Measurements from ENCODE around the gene FAM78A.
A peak's percentile ranks its signal among the peaks of the same experiment; 100 is the strongest.

The FAM78A gene

DNA sequence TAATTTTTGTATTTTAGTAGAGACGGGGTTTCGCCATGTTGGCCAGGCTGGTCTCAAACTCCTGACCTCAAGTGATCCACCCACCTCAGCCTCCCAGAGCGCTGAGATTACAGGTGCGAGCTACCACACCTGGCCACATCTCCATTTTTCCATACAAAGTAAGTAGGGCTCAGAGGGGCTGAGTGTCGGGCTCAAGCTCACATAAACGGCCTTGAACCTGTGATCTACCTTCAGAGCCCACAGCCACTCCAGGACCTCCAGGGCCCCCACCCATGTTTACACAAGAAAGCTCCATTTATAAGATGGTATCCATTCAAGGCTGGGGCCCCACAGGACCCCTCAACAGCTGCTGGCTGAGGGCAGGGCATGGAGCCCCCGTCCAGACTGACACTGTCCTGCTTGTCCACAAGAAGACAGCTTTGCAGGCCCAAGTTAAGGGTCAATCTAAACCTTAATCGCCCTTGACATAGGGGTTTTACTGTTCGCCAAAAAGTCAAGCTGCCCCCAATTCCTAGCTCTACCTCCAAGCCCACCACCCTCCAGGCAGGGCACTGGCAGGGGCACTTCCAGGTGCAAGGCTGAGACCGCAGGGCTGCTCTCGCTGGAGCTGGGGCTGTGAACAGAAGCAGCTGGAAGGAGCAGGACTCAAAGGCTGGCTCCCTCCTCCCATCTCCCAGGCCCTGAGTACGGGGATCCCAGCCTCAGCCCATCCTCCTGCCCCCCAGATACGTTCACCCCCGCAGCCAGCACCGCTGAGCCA, 18.9 kb downstream of the FAM78A start:
- Histone ChIP-seq H3F3A (ENCODE audit: low read depth) (peaks cover 11% of the 10 kb centered on the region; the same call in 1 of the 2 replicates), H4K20me1 (ENCODE audit: insufficient read depth, low read length, poor library complexity, severe bottlenecking) (no peaks in the 10 kb centered on the region), H3K9me2 (replicated peaks; ENCODE audit: low read depth, low read length) (no peaks in the 10 kb centered on the region), H3K4me1 (ENCODE audit: insufficient read depth, low read length, poor library complexity, severe bottlenecking) (peaks cover 50% of the 10 kb centered on the region), H3K9me3 (ENCODE audit: insufficient read depth, low read depth, low read length) (no peaks in the 10 kb centered on the region), H3K9ac (ENCODE audit: low read depth, low read length, poor library complexity, severe bottlenecking) (peak overlapping the region; percentile 85), H3K27me3 (ENCODE audit: insufficient read depth, low read length, poor library complexity, severe bottlenecking) (no peaks in the 10 kb centered on the region), H3K36me3 (ENCODE audit: insufficient read depth, low read length) (peaks cover 36% of the 10 kb centered on the region; the same call in 1 of the 2 replicates), H3K4me3 (ENCODE audit: low read length, poor library complexity, severe bottlenecking) (peak overlapping the region; percentile 73), H2AFZ (ENCODE audit: low read length) (no peak overlapping the region), H3K79me2 (ENCODE audit: insufficient read depth, low read length) (peaks cover 9% of the 10 kb centered on the region), H3K4me2 (ENCODE audit: low read depth, low read length, poor library complexity, severe bottlenecking) (peak overlapping the region; percentile 92)
- TF ChIP-seq, protein P1, sequence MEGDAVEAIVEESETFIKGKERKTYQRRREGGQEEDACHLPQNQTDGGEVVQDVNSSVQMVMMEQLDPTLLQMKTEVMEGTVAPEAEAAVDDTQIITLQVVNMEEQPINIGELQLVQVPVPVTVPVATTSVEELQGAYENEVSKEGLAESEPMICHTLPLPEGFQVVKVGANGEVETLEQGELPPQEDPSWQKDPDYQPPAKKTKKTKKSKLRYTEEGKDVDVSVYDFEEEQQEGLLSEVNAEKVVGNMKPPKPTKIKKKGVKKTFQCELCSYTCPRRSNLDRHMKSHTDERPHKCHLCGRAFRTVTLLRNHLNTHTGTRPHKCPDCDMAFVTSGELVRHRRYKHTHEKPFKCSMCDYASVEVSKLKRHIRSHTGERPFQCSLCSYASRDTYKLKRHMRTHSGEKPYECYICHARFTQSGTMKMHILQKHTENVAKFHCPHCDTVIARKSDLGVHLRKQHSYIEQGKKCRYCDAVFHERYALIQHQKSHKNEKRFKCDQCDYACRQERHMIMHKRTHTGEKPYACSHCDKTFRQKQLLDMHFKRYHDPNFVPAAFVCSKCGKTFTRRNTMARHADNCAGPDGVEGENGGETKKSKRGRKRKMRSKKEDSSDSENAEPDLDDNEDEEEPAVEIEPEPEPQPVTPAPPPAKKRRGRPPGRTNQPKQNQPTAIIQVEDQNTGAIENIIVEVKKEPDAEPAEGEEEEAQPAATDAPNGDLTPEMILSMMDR (conservative IDR thresholded peaks at IDR 0.05; ENCODE audit: low read length): no peak
- TF ChIP-seq EZH2phosphoT487 (IDR thresholded peaks at IDR 0.05; ENCODE audit: borderline replicate concordance): no peak

- peak overlapping the region; percentile 92 for H3K4me2 ChIP-seq (ENCODE audit: low read depth, low read length, poor library complexity, severe bottlenecking)
Measured at GRCh38 chr9:131255676-131256197, 20.6 kb downstream of the FAM78A start.

DNA sequence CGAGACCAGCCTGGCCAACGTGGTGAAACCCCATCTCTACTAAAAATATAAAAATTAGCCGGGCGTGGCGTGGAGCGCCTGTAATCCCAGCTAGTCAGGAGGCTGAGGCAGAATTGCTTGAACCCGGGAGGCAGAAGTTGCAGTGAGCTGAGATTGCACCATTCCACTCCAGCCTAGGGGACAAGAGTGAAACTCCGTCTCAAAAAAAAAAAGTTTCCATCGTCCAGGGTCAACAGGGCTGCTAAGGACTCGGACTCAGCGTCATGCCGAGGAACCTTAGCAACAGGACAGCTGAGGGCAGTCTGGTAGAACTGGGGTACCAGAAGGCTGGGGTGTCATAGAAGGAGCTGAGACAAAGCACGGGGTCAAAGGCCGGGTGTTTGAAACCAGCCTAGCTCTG, 21.7 kb downstream of the FAM78A start:
- Histone ChIP-seq H3K4me2 (ENCODE audit: low read depth, low read length, poor library complexity, severe bottlenecking) (no peak overlapping the region), H3K4me1 (ENCODE audit: insufficient read depth, low read length, poor library complexity, severe bottlenecking) (peaks cover 59% of the 10 kb centered on the region), H3F3A (ENCODE audit: low read depth) (peaks cover 11% of the 10 kb centered on the region; the same call in 1 of the 2 replicates), H3K9me2 (replicated peaks; ENCODE audit: low read depth, low read length) (no peaks in the 10 kb centered on the region), H3K4me3 (ENCODE audit: low read length, poor library complexity, severe bottlenecking) (no peak overlapping the region), H3K27me3 (ENCODE audit: insufficient read depth, low read length, poor library complexity, severe bottlenecking) (no peaks in the 10 kb centered on the region), H2AFZ (ENCODE audit: low read length) (no peak overlapping the region), H3K9me3 (ENCODE audit: insufficient read depth, low read depth, low read length) (no peaks in the 10 kb centered on the region), H4K20me1 (ENCODE audit: insufficient read depth, low read length, poor library complexity, severe bottlenecking) (no peaks in the 10 kb centered on the region), H3K36me3 (ENCODE audit: insufficient read depth, low read length) (peaks cover 9% of the 10 kb centered on the region; the same call in 1 of the 2 replicates), H3K9ac (ENCODE audit: low read depth, low read length, poor library complexity, severe bottlenecking) (peak overlapping the region; percentile 85), H3K79me2 (ENCODE audit: insufficient read depth, low read length) (peaks cover 12% of the 10 kb centered on the region)
- TF ChIP-seq EZH2phosphoT487 (IDR thresholded peaks at IDR 0.05; ENCODE audit: borderline replicate concordance): no peak
- TF ChIP-seq, protein P1 (conservative IDR thresholded peaks at IDR 0.05; ENCODE audit: low read length): no peak

More at GRCh38 chr9:131255676-131256197, 20.6 kb downstream of the FAM78A start:
- no peaks in the 10 kb centered on the region for H3K27me3 ChIP-seq (ENCODE audit: insufficient read depth, low read length, poor library complexity, severe bottlenecking)
- peaks cover 20% of the 10 kb centered on the region; the same call in 1 of the 2 replicates for H3K36me3 ChIP-seq (ENCODE audit: insufficient read depth, low read length)
- H3K4me3 ChIP-seq (ENCODE audit: low read length, poor library complexity, severe bottlenecking): peak overlapping the region; percentile 73
- peaks cover 59% of the 10 kb centered on the region for H3K4me1 ChIP-seq (ENCODE audit: insufficient read depth, low read length, poor library complexity, severe bottlenecking)
- H3K9me2 ChIP-seq (replicated peaks; ENCODE audit: low read depth, low read length): no peaks in the 10 kb centered on the region
- TF ChIP-seq, protein P1 (conservative IDR thresholded peaks at IDR 0.05; ENCODE audit: low read length): no peak
- no peak for TF ChIP-seq EZH2phosphoT487 (IDR thresholded peaks at IDR 0.05; ENCODE audit: borderline replicate concordance)
- peaks cover 11% of the 10 kb centered on the region; the same call in 1 of the 2 replicates for H3F3A ChIP-seq (ENCODE audit: low read depth)
- no peaks in the 10 kb centered on the region for H4K20me1 ChIP-seq (ENCODE audit: insufficient read depth, low read length, poor library complexity, severe bottlenecking)
- H3K9me3 ChIP-seq (ENCODE audit: insufficient read depth, low read depth, low read length): no peaks in the 10 kb centered on the region
- H3K79me2 ChIP-seq (ENCODE audit: insufficient read depth, low read length): peaks cover 12% of the 10 kb centered on the region
- H2AFZ ChIP-seq (ENCODE audit: low read length): no peak overlapping the region
- peak overlapping the region; percentile 85 for H3K9ac ChIP-seq (ENCODE audit: low read depth, low read length, poor library complexity, severe bottlenecking)
